HG02588 (cell line): Measurements from ENCODE around the gene KMT2B.
A peak's percentile ranks its signal among the peaks of the same experiment; 100 is the strongest.
"Not testable (repeated sequence)": the region's sequence is repeated elsewhere in the genome, so short reads cannot be mapped to it uniquely, and the experiment has no call there.

Source experiments
- ATAC-seq: cut with Tn5 transposase; IDR thresholded peaks from one replicate; pipeline ENCODE4 v1.9.1; 2021; ENCODE audit warnings: mild to moderate bottlenecking, moderate library complexity; ENCODE audit not compliant: unreplicated experiment

The KMT2B gene

DNA sequence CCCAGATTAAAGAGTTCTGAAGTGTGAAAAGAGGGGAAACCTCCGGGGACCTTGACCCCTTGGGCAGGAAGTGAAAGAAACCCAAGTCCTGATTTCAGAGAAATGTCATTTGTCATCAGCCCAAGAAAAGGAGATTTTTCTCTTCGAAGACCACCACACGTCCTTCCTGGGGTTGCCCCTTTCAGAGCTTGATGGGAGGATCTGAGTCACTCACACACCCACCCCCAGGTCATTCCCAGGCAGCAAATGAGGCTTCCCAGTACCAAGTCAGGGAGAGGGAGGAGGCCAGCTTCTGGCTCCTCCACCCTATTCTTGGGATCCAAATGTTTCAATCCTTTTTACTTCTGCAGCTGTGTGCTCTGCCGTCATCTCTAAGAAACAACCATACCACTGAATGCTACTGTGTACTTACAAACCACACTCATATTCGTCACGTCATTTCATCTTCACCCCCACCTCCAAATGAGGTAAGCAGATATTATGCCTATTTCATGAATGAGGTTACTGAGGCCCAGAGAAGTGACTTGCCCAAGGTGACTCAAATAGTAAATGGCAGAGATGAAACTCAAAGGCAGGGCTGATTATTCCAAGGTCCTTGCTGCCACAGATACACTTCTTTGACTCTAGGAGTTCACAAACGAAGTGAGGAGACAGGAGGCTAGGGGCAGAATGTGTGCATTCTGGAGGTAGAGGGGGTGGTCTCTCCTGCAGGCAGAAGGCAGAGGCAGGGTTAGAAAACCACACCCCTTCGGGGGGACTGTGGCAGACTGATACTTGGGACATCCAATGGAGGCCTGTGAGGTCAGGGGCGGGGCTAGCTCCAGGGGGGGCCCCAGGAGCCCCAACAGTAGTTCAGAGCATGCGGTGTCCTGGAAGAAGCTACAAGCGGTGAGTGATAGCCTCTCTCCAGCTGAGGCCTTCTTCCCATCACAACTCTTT is 5.0 kb upstream of the KMT2B start:
- no peak for ATAC-seq

DNA sequence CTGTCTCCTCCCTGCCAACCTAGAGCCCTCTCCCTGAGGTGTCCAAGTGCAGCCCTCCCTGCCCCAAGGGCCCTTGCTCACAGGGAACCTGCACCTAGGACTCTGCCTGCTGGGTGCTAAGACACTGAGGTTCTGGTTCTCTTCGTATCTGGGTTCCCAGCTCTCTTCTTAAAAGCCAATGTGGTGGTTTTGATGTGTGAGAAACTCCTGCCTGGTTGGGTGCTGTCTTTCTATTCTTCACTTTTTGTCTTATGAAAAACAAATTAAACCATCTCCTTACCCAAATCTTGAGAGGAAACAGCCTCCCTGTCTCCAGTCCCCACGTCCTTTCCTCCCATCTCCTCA is 4.3 kb upstream of the KMT2B start:
- ATAC-seq: no peak

DNA sequence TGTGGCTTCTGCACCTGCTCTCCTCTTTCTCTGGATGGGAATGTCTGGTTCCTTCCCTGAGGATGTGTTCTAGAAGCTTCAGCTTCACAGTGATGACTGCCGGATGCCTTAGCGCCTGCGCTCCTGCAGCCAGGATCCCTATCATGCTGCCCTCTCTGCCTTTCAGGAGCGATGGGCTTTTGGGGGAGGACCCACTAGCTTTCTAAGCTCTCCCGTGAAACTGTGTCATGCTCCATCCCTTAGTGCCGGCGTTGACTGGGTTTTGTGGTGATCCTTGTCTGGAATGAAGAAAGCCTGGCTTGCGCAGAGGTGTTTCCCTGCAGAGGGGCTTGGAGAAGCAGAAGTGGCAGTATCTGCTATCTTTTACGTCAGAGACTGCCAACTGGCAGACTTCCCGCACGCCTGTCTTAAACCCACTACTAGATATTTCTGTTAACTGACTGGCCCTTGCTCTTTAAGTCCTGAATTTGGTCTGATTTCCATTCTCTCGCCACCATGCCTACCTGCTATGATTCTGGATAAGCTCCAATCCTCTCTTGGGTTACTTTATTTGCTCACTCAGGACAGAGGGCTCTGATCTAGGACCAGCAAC is 3.8 kb upstream of the KMT2B start:
- no peak for ATAC-seq

DNA sequence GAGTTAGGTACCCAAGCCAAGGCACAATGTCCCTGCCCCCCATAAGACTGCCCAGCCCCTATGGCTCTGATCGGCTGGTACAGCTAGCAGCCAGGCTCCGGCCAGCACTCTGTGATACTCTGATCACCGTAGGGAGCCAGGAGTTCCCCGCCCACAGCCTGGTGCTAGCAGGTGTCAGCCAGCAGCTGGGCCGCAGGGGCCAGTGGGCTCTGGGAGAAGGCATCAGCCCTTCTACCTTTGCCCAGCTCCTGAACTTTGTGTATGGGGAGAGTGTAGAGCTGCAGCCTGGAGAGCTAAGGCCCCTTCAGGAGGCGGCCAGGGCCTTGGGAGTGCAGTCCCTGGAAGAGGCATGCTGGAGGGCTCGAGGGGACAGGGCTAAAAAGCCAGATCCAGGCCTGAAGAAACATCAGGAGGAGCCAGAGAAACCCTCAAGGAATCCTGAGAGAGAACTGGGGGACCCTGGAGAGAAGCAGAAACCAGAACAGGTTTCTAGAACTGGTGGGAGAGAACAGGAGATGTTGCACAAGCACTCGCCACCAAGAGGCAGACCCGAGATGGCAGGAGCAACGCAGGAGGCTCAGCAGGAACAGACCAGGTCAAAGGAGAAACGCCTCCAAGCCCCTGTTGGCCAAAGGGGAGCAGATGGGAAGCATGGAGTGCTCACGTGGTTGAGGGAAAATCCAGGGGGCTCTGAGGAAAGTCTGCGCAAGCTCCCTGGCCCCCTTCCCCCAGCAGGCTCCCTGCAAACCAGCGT is 3.0 kb upstream of the KMT2B start:
- no peak for ATAC-seq

DNA sequence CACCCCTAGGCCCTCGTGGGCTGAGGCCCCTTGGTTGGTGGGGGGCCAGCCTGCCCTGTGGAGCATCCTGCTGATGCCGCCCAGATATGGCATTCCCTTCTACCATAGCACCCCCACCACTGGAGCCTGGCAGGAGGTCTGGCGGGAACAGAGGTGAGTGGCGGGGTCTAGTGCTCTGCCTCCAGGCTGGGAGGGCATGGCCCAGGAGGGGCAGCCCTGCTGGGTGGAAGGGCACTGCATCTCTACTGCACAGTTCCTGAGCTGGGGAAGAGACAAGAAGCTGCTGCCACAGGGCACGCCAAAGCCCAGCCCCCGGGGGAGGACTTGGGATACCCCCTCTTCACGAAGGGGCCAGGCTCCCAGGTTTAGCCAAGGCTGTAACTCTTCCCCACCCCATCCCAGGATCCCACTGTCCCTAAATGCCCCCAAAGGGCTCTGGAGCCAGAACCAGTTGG is 2.4 kb upstream of the KMT2B start:
- ATAC-seq: no peak

DNA sequence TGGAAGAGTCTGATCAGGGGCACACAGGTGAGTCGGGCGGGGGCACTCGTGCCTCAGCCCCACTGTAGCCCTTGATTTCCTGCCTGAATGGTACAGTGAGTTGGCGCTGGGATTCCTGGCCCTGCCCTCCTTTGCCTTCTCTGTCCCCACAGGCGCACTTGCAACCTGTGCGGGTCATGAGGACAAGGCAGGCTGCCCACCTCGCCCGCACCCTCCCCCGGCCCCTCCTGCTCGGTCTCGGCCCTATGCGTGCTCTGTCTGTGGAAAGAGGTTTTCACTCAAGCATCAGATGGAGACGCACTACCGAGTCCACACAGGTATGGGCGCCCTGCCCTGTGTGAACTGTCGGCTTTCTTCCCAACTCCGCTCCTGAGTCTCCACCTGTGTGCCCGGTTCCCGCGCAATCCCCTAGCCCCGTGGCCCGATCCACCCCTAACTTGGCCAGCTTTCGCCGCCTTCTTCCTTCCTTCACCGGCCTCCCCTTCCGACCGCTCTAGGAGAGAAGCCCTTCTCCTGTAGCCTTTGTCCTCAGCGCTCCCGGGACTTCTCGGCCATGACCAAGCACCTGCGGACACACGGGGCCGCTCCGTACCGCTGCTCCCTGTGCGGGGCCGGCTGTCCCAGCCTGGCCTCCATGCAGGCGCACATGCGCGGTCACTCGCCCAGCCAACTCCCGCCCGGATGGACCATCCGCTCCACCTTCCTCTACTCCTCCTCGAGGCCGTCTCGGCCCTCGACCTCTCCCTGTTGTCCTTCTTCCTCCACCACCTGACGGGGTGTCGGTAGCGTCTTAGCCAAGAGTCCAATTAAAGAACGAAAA is 1.6 kb upstream of the KMT2B start:
- no peak for ATAC-seq

DNA sequence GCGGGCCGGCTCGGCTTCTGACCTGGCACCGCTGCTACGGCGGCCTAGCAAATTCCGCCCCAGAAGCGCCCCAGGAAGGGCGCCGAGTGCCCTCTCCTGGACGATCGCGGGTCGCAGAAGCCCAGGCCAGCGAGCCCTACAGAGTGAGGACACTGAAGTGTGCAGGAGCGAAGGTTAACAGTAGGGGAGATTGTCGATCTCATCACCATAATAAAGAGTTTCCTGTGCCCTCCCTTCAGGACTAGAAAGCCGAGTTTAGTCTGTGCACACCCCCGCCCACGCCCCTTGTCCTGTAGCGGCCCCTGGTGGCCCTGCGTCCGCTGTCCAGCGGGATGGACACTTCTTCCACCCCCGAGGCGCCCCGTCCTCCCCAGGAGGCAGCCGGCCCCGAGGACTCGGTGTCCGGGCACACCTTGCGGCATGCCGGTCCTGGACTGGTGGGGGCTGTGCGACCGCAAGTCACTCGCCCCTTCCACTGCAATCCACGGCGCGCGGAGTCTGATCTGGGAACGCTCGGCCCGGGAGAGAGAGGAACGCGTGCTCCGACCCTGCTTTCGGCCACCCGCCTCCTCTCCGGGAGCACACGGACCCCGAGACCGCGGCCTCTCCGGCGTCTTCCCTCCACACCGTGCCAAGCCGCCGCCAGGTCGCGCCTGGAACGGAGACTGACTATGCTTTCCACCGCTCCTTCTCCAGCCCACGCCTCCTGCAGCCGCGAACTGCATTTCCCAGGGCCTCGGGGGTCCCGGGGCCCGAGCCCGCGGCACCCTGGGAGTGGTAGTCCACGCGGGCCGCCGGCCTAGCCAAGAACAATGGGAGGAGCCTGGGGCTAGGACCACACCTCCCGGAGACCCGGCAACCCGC is 770 bp upstream of the KMT2B start:
- ATAC-seq: peak; percentile 54

DNA sequence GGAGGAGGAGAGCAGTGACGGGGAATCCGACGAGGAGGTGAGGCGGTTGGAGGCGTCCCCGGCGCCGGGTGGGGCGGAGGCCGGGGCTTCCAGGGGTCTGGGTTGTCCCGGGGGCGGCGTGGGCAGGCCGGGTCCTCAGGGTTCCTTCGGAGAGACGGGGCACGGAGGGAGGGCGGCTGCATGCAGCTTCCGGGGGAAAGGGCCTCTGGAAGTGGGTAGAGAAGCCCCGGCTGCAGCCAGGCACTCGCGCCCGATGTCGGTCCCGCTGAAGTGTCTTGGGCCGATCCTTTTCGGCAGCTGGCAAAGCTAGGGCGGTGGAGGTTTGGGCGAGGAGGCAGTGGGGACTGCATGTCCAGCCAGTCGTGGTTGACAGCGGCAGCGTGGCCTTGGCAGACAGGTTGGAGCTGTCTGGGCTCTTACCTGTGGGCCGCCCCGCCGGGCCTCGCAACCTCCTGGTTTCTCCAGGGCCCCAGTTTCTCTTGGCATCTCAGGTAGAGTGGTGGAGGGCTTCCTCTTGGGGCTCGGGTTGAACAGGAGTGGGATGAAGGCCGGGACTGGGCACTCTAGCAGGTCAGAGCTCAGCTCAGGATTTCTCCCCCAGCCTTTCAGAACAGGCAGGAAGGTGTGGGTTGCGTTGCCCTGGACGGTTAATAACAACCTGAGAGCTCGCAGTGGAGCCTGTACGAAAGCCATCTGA is 690 bp downstream of the KMT2B start:
- no peak for ATAC-seq

DNA sequence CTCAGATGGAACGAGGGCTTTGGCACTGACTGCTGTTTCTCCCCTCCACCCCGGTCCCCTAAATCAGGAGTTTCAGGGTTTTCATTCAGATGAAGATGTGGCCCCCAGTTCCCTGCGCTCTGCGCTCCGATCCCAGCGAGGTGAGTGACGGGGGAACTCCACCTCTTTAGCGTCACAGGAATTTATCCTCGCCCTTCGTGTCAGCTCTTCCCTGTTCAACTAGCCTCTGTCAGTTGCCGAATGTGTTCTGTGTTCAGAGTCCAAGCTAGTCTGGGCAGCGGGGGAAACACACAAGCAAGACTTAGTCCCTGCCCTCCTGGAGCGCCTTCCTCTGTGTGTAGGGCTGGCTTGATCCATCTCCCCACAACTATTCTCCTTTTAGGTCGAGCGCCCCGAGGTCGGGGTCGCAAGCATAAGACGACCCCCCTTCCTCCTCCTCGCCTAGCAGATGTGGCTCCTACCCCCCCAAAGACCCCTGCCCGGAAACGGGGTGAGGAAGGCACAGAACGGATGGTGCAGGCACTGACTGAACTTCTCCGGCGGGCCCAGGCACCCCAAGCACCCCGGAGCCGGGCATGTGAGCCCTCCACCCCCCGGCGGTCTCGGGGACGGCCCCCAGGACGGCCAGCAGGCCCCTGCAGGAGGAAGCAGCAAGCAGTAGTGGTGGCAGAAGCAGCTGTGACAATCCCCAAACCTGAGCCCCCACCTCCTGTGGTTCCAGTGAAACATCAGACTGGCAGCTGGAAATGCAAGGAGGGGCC is 1.8 kb downstream of the KMT2B start:
- no peak for ATAC-seq

DNA sequence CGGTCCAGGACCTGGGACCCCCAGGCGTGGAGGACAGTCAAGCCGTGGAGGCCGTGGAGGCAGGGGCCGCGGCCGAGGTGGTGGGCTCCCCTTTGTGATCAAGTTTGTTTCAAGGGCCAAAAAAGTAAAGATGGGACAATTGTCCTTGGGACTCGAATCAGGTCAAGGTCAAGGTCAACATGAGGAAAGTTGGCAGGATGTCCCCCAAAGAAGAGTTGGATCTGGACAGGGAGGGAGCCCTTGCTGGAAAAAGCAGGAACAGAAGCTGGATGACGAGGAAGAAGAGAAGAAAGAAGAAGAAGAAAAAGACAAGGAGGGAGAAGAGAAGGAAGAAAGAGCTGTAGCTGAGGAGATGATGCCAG is 2.3 kb downstream of the KMT2B start:
- no peak for ATAC-seq

DNA sequence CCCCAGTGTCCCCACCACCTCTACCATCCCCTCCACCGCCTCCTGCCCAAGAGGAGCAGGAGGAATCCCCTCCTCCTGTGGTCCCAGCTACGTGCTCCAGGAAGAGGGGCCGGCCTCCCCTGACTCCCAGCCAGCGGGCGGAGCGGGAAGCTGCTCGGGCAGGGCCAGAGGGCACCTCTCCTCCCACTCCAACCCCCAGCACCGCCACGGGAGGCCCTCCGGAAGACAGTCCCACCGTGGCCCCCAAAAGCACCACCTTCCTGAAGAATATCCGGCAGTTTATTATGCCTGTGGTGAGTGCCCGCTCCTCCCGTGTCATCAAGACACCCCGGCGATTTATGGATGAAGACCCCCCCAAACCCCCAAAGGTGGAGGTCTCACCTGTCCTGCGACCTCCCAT is 2.8 kb downstream of the KMT2B start:
- ATAC-seq: no peak

DNA sequence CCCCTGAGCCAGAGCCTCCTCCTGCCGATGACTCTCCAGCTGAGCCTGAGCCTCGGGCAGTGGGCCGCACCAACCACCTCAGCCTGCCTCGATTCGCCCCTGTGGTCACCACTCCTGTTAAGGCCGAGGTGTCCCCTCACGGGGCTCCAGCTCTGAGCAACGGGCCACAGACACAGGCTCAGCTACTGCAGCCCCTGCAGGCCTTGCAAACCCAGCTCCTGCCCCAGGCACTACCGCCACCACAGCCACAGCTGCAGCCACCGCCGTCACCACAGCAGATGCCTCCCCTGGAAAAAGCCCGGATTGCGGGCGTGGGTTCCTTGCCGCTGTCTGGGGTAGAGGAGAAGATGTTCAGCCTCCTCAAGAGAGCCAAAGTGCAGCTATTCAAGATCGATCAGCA is 3.6 kb downstream of the KMT2B start:
- ATAC-seq: no peak

DNA sequence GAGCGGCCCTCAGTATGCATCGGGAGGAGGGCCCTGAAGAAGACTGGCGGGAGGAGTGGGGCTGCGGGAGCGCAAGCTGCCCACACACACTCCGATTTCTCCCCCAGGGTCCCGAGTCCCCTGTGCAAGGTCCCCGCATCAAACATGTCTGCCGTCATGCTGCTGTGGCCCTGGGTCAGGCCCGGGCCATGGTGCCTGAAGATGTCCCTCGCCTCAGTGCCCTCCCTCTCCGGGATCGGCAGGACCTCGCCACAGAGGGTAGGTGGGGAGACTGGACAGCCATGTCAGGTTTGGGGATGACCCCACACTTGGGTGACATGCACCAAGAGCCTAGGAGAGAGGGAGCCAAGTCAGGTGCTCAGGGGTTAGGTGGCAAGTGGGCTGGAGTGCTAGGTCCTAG is 4.7 kb downstream of the KMT2B start:
- no peak for ATAC-seq

DNA sequence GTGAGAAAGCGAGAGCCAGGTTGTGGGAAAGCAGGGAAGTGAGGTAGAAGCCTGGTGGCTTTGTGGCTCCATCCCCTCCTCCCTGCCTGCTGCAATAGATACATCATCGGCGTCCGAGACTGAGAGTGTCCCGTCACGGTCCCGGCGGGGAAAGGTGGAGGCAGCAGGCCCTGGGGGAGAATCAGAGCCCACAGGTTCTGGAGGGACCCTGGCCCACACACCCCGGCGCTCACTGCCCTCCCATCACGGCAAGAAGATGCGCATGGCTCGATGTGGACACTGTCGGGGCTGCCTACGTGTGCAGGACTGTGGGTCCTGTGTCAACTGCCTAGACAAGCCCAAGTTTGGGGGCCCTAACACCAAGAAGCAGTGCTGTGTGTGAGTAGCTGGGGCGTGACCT is 5.1 kb downstream of the KMT2B start:
- no peak for ATAC-seq

DNA sequence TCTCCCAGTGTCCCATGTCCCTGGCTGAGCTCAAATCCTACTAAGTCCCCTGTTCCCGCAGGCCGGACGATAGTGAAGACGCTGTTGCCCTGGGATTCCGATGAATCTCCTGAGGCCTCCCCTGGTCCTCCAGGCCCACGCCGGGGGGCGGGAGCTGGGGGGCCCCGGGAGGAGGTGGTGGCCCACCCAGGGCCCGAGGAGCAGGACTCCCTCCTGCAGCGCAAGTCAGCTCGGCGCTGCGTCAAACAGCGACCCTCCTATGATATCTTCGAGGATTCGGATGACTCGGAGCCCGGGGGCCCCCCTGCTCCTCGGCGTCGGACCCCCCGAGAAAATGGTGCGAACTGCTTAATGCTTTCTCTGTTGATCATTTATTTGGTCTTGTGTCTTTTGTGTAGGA is 5.9 kb downstream of the KMT2B start:
- no peak for ATAC-seq

DNA sequence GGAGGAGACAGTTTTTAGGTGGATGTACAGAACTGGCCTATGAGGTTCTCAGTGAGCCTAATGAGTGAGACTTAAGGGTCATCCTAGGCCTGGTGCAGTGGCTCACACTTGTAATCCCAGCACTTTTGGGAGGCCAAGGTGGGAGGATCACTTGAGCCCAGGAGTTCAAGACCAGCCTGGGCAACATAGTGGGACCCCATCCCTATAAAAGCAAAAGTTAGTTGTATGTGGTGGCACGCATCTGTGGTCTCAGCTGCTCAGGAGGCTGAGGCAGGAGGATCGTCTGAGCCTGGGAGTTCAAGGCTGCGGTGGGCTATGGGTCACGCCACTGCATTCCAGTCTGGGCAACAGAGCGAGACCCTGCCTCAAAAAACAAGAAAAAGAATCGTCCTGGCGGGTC is 6.3 kb downstream of the KMT2B start:
- ATAC-seq: not testable (repeated sequence)

DNA sequence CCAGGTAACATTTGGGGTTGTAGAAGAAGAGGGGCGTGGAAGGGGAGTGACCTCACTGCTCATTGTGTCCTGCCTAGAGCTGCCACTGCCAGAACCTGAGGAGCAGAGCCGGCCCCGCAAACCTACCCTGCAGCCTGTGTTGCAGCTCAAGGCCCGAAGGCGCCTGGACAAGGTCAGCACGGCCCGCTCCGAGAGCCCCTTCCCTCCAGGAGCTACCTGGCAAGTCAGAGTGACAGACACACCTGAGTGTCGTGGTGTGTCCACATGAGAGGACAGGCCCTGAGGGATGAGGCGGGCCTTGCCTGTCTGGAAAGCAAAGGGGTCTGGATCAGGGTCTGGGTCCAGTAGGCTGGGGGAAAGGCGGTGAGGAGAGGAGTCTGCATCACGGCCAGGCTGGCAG is 6.8 kb downstream of the KMT2B start:
- ATAC-seq: no peak

DNA sequence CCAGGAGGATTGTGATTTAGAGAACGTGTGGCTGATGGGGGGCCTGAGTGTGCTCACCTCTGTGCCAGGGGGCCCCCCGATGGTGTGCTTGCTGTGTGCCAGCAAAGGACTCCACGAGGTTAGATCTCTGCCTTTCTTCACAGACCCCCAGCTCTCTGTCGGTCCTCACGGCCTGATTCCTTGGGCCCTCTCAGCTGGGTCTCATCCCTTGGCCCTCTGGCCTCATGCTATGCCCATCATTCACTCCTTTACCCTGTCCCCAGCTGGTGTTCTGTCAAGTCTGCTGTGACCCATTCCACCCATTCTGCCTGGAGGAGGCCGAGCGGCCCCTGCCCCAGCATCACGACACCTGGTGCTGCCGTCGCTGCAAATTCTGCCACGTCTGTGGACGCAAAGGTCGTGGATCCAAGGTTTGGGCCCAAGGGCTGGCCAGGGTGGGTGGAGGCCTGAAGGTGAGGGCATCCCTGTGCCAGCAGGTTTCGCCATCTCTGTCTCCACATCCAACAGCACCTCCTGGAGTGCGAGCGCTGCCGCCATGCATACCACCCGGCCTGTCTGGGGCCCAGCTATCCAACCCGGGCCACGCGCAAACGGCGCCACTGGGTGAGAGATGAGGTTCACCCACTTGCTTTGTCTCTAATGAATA is 7.5 kb downstream of the KMT2B start:
- ATAC-seq: no peak
